ENCODE data around the gene NRARP. TPM values are rescaled to one million over a fixed set of nuclear protein-coding genes. Genes with fewer than 3 reads are reported as not detected.

The NRARP gene
- total and polyA plus RNA-seq, 8 donors = 1.2 to 323 (median 3.5) TPM

DNA sequence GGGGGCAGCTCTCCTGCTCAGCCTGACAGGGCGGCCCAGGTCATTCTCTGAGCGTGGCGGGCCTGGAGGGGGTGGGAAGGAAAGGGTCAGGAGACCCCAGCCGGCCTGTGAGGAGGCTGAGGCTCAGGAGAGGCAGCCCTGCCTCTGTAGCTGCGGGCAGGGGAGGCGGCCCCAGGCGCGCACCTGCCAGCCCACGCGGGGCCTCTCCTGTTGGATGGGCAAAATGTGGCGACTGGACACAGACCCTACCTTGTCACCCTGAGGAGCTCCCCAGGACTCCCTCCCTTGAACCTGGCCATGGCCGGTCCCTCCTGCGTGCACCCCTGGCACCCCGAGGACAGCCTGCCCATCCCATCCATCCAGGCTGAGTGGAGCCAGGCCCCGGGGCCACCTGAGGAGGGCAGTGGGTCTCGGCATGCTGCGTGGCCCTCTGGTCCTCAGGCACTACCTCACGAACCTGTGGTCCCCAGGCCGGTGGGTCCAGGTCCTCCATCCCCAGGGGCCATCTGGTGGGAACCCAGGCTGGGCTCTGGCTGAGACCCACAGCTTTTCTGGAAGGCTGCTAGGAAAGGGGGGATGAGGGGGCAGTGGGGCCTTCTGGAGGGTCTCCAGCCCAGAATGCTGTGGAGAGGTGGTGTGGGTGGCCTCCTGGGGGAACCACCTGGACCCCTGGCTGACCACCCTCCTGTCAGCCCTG lies 15.1 kb upstream of the NRARP start:
- DNase-seq = peak; percentile 10 to 19
- TF ChIP-seq POLR2A (IDR thresholded peaks at IDR 0.05) = no peak
- TF ChIP-seq, protein P1, sequence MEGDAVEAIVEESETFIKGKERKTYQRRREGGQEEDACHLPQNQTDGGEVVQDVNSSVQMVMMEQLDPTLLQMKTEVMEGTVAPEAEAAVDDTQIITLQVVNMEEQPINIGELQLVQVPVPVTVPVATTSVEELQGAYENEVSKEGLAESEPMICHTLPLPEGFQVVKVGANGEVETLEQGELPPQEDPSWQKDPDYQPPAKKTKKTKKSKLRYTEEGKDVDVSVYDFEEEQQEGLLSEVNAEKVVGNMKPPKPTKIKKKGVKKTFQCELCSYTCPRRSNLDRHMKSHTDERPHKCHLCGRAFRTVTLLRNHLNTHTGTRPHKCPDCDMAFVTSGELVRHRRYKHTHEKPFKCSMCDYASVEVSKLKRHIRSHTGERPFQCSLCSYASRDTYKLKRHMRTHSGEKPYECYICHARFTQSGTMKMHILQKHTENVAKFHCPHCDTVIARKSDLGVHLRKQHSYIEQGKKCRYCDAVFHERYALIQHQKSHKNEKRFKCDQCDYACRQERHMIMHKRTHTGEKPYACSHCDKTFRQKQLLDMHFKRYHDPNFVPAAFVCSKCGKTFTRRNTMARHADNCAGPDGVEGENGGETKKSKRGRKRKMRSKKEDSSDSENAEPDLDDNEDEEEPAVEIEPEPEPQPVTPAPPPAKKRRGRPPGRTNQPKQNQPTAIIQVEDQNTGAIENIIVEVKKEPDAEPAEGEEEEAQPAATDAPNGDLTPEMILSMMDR (IDR thresholded peaks at IDR 0.05) = no peak
- no peak for TF ChIP-seq EP300 (IDR thresholded peaks at IDR 0.05)
- TF ChIP-seq POLR2AphosphoS5 (IDR thresholded peaks at IDR 0.05) = no peak
- peaks cover 0 to 37% (median 12%) of the 10 kb centered on the region in 3 donors for H3K27me3 ChIP-seq
- WGBS, 5 donors = 85 to 94% (median 92%) methylated on average over 11 to 19 of the region's 19 CpGs
- intact Hi-C loops (cut with DNase I; ENCODE audit: low total_unique reads) = no loop called here
- peaks cover 16 to 41% (median 30%) of the 10 kb centered on the region in 4 donors for H3K4me1 ChIP-seq
- H3K4me3 ChIP-seq = no peak overlapping the region
- no peaks in the 10 kb centered on the region for H3K9me3 ChIP-seq
- no peaks in the 10 kb centered on the region for H3K36me3 ChIP-seq
- peak overlapping the region in 1 of 5 donors; percentile 56 for H3K27ac ChIP-seq

DNA sequence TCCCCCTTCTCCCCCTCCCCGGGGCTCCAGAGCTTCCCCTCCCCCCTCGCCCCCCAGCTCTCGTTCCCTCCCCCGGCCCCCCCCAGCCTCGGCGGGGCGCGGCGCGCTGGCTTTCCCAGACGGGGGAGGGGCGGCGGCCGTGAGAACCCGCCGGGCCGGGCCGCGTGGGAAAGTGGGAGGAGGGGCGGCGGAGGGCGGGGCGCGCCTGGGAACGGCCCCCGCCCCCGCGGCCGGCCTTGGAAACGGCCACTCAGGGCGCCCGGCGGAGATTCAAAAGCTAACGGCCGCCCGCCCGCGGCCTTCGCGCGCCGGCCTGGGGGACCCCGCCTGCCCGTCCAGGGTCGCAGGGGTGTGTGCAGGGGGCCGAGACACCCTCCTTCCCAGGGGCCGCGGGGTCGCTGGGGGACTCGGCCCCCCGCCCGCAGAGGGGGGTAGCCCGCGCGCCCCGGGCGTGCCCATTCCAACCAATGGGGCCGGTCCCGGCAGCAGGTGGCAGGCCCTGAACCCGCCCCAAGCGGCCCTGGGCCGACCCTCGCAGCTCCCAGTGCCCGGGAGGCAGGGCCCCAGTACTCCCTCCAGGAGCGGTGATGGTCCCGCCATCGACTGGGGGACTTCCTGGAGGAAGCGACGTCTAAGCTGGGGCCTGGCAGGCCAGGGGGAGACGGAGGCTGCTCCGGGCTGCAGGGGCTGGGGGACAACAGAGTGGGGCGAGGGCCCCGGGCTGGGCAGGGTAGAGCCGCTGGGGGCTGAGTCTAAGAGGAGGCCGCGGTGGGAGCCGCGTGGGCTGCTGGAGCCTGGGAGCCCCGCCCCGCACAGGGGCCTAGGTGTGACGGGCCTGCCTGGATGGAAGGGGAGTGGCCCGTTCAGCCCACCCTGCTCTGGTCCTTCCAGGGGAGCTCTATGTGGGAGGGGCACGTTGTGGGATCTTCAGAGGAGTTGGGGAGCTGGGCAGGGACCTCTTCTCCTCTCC lies 14.2 kb upstream of the NRARP start:
- H3K27me3 ChIP-seq = peaks cover 0 to 37% (median 12%) of the 10 kb centered on the region in 3 donors
- no peak for TF ChIP-seq POLR2AphosphoS5 (IDR thresholded peaks at IDR 0.05)
- TF ChIP-seq POLR2A (IDR thresholded peaks at IDR 0.05) = no peak
- TF ChIP-seq EP300 (IDR thresholded peaks at IDR 0.05) = no peak
- TF ChIP-seq, protein P1 (IDR thresholded peaks at IDR 0.05) = no peak
- H3K4me3 ChIP-seq = peak overlapping the region; percentile 33 to 45 (median 38)
- H3K4me1 ChIP-seq = peaks cover 25 to 50% (median 38%) of the 10 kb centered on the region in 4 donors
- 3 to 23% (median 4%) methylated on average over 16 to 82 of the region's 83 CpGs for WGBS, 5 donors
- peak; percentile 59 to 88 for DNase-seq
- H3K36me3 ChIP-seq = no peaks in the 10 kb centered on the region
- peak overlapping the region in 3 of 5 donors; percentile 22 to 56 (median 38) for H3K27ac ChIP-seq
- no peaks in the 10 kb centered on the region for H3K9me3 ChIP-seq
- intact Hi-C loops (cut with DNase I; ENCODE audit: low total_unique reads) = no loop called here

DNA sequence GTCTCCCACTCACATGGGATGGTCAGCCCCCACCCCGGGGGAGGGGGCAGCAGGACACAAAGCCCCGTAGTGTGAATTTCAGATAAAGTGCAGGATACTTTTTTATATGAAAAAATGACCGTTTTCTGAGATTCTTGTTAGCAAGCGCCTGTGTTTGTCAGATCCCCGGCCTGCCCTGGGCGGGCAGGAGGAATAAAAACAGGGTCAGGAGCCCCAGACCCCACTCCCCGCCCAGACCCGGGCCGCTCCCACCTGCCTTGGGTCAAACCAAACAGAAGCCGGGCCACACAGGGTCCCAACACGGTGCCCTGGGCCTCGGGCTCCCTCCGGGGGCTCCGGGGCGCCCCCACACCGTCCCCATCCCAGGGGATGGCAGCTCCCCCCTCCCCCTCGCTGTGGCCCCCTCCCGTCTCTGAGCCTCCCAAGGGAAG lies 13.5 kb upstream of the NRARP start:
- H3K9me3 ChIP-seq = no peaks in the 10 kb centered on the region
- peak overlapping the region in 3 of 5 donors; percentile 22 to 56 (median 38) for H3K27ac ChIP-seq
- 22 to 45% (median 23%) methylated on average over 10 to 18 of the region's 18 CpGs for WGBS, 5 donors
- intact Hi-C loops (cut with DNase I; ENCODE audit: low total_unique reads) = no loop called here
- peaks cover 0 to 37% (median 12%) of the 10 kb centered on the region in 3 donors for H3K27me3 ChIP-seq
- DNase-seq = no peak
- no peak for TF ChIP-seq EP300 (IDR thresholded peaks at IDR 0.05)
- no peak for TF ChIP-seq POLR2A (IDR thresholded peaks at IDR 0.05)
- TF ChIP-seq POLR2AphosphoS5 (IDR thresholded peaks at IDR 0.05) = no peak
- TF ChIP-seq, protein P1 (IDR thresholded peaks at IDR 0.05) = no peak
- H3K4me1 ChIP-seq = peaks cover 32 to 57% (median 41%) of the 10 kb centered on the region in 4 donors
- H3K4me3 ChIP-seq = peak overlapping the region; percentile 33 to 45 (median 38)
- H3K36me3 ChIP-seq = no peaks in the 10 kb centered on the region
